Neural crest cell (in vitro differentiated cells): Measurements from ENCODE around the gene FGFBP1. TPM values are rescaled to one million over a fixed set of nuclear protein-coding genes. Genes with fewer than 3 reads are reported as not detected.
"Not testable (repeated sequence)": the region's sequence is repeated elsewhere in the genome, so short reads cannot be mapped to it uniquely, and the experiment has no call there.

Experiments
- DNase-seq: peaks from one replicate; pipeline ENCODE4 v3.0.0; 2021; ENCODE audit warnings: low read depth, mixed read lengths, low spot score
- H3K27ac Mint-ChIP-seq: one replicate; pipeline ENCODE4 v1.8.0; 2021; ENCODE audit warnings: mild to moderate bottlenecking, mixed read lengths; ENCODE audit not compliant: unreplicated experiment
- H3K27me3 Mint-ChIP-seq: 2 replicates; pipeline ENCODE4 v1.8.0; 2021; ENCODE audit warnings: low read depth, mild to moderate bottlenecking, mixed read lengths
- H3K36me3 Mint-ChIP-seq: 2 replicates; pipeline ENCODE4 v1.8.0; 2021; ENCODE audit warnings: low read depth, mild to moderate bottlenecking, mixed read lengths
- H3K4me1 Mint-ChIP-seq: 2 replicates; pipeline ENCODE4 v1.8.0; 2021; ENCODE audit warnings: mixed read lengths
- H3K4me3 Mint-ChIP-seq: one replicate; pipeline ENCODE4 v1.8.0; 2021; ENCODE audit warnings: mild to moderate bottlenecking, mixed read lengths
- H3K9me3 Mint-ChIP-seq: 2 replicates; pipeline ENCODE4 v1.8.0; 2021; ENCODE audit warnings: mixed read lengths
- total RNA-seq: library from RNA; stranded (reverse); gene quantifications from 2 replicates; pipeline ENCODE4 v1.2.1, GENCODE V29; 2021
- TF ChIP-seq, protein P1 (sequence below): fragments of 200-600 bp; sonication (generic); conservative IDR thresholded peaks from 2 replicates; pipeline ENCODE4 v1.5.0; 2021; ENCODE audit warnings: antibody characterized with exemption, mild to moderate bottlenecking

FGFBP1 gene
- total RNA-seq, 1 donor from 2014 or later, result not detected

DNA sequence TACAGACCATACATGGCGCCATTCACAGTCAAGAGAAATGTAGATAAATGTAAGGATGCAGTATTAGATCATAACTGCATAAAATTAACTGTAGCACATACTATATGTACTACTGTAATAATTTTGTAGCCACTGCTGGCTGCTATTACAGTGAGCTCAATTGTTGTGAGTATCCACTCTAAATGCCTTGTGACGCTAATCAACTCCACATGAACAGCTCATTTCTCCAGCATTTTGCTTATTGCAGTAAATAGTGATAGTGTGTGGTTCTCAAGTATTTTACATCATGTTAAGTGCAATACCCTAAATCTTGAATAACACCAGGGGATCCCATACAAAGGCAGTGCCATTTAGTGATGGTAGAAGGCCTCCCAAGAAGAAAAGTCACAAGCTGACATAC, 21.2 kb downstream of the FGFBP1 start:
- Mint-ChIP-seq H3K9me3 (peaks cover 4% of the 10 kb centered on the region), H3K27ac (no peak overlapping the region), H3K27me3 (peaks cover 3% of the 10 kb centered on the region), H3K4me3 (no peak overlapping the region), H3K36me3 (no peaks in the 10 kb centered on the region), H3K4me1 (peaks cover 7% of the 10 kb centered on the region)
- no peak for DNase-seq
- TF ChIP-seq, protein P1, sequence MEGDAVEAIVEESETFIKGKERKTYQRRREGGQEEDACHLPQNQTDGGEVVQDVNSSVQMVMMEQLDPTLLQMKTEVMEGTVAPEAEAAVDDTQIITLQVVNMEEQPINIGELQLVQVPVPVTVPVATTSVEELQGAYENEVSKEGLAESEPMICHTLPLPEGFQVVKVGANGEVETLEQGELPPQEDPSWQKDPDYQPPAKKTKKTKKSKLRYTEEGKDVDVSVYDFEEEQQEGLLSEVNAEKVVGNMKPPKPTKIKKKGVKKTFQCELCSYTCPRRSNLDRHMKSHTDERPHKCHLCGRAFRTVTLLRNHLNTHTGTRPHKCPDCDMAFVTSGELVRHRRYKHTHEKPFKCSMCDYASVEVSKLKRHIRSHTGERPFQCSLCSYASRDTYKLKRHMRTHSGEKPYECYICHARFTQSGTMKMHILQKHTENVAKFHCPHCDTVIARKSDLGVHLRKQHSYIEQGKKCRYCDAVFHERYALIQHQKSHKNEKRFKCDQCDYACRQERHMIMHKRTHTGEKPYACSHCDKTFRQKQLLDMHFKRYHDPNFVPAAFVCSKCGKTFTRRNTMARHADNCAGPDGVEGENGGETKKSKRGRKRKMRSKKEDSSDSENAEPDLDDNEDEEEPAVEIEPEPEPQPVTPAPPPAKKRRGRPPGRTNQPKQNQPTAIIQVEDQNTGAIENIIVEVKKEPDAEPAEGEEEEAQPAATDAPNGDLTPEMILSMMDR, result no peak

DNA sequence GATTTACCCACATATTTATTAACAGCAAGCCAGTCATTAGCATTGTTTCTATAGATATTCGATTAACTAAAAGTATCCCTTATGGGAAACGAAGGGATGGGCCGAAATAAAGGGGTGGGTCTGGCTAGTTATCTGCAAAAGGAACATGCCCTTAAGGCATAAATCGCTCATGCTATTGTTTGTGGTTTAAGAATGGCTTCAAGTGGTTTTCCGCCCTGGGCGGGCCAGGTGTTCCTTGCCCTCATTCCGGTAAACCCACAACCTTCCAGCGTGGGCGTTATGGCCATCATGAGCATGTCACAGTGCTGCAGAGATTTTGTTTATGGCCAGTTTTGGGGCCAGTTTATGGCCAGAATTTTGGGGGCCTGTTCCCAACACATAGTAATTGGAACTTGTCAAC, 22.2 kb downstream of the FGFBP1 start:
- not testable (repeated sequence) for H3K4me1 Mint-ChIP-seq, H3K27ac Mint-ChIP-seq, H3K4me3 Mint-ChIP-seq, H3K9me3 Mint-ChIP-seq, H3K27me3 Mint-ChIP-seq, H3K36me3 Mint-ChIP-seq, DNase-seq

DNA sequence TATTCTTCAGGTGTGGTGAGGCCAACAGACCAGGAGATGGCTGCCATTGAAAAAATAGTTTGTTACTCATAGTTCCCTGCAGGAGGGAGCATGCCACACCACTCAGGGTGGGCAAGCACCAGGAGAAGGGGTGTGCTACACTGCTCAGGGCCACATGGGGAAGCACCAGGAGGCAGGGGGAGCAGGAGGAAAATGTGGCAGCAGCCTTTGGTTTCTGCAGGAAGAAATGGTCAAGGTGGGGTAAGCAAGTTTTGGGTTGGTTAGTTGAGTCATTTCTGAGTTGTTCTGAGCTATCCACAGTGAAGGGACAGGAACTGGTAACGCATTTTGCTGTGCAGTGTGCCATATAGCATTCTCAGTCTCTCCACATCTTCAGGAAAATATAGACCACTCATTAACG, 23.8 kb downstream of the FGFBP1 start:
- Mint-ChIP-seq H3K27me3 (no peaks in the 10 kb centered on the region), H3K36me3 (no peaks in the 10 kb centered on the region), H3K4me3 (no peak overlapping the region), H3K9me3 (peaks cover 4% of the 10 kb centered on the region), H3K4me1 (peaks cover 7% of the 10 kb centered on the region), H3K27ac (no peak overlapping the region)
- DNase-seq, result no peak
- TF ChIP-seq, protein P1, result no peak

DNA sequence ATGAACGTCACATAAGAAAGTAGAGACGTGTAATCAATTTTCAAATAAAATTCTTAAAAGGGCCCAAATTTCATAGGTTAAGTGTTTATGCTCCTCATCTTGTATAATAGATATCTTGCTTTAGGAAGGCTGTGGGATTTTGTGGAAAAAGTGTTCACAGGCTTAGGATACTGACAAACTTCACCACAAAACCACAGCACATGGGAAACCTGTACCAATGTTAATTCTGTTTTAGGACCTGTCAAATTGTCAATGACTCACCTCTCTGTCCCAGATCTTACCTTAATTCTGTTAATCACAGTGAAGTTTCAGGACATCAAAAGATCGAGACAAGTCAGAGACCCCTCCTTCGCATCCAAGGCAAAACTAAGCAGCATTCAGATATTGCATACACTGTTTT, 24.2 kb downstream of the FGFBP1 start:
- no peaks in the 10 kb centered on the region for H3K27me3 Mint-ChIP-seq
- TF ChIP-seq, protein P1, result no peak
- H3K27ac Mint-ChIP-seq, result no peak overlapping the region
- no peak for DNase-seq
- H3K36me3 Mint-ChIP-seq, result no peaks in the 10 kb centered on the region
- H3K4me1 Mint-ChIP-seq, result peaks cover 7% of the 10 kb centered on the region
- H3K4me3 Mint-ChIP-seq, result no peak overlapping the region
- H3K9me3 Mint-ChIP-seq, result peaks cover 4% of the 10 kb centered on the region

DNA sequence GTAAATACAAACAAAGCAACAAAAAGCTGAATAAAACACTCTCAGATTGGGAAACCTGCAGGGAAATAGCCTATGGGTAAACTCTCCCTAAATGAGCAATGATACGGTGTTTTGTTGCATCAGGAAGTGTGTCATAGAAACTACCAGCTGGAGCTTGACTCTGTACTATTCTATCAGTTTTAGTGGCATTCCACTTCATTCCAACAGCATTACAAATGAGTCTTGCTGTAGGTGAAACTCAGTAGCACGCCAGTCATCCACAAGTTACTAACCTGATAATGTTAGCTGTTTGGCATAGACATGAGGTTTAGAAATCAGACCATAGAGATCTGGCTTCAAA, 24.9 kb downstream of the FGFBP1 start:
- H3K9me3 Mint-ChIP-seq, result peaks cover 4% of the 10 kb centered on the region
- TF ChIP-seq, protein P1, result no peak
- DNase-seq, result no peak
- H3K4me3 Mint-ChIP-seq, result no peak overlapping the region
- H3K27me3 Mint-ChIP-seq, result no peaks in the 10 kb centered on the region
- H3K4me1 Mint-ChIP-seq, result peaks cover 7% of the 10 kb centered on the region
- no peak overlapping the region for H3K27ac Mint-ChIP-seq
- no peaks in the 10 kb centered on the region for H3K36me3 Mint-ChIP-seq

DNA sequence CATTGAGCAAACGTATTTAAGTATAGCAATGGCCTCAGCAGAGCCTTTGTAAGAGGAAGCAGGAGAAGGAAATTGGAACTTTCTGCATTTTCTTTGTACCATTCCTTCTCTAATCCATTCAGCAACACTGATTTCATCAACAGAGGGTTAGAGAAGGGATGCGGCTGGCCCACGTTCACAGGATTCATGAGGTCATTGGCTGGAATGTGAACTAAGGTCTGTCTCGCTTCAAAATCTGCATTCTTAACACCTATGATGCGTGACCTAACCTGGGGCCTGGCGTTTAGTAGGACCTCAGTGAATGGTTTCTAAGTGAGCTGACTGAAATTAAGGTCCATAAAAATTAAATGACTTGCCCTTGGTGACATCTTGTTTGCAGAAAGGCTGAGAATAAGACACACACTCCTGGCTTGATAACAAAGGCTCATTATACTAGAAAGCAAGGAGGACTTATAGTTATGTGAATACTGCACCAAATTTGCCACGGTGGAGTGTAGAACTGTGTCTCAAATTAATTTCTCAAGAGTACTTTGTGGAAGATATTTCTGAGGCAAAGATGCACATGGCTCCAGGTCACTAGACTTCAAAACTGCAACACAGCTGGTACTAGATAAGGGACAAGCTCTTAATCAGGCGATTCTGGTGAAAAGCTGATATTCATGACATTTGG, 25.4 kb downstream of the FGFBP1 start:
- Mint-ChIP-seq H3K9me3 (peaks cover 4% of the 10 kb centered on the region), H3K36me3 (no peaks in the 10 kb centered on the region), H3K27ac (no peak overlapping the region), H3K4me1 (peaks cover 7% of the 10 kb centered on the region), H3K27me3 (no peaks in the 10 kb centered on the region), H3K4me3 (no peak overlapping the region)
- DNase-seq, result no peak
- TF ChIP-seq, protein P1, result no peak
